ENCODE data around the gene SP140L. TPM values are rescaled to one million over a fixed set of nuclear protein-coding genes. Genes with fewer than 3 reads are reported as not detected.
"Not testable (repeated sequence)": the region's sequence is repeated elsewhere in the genome, so short reads cannot be mapped to it uniquely, and the experiment has no call there.

SP140L gene
- total RNA-seq, 1 donor from 2014 or later: 24.2 TPM

DNA sequence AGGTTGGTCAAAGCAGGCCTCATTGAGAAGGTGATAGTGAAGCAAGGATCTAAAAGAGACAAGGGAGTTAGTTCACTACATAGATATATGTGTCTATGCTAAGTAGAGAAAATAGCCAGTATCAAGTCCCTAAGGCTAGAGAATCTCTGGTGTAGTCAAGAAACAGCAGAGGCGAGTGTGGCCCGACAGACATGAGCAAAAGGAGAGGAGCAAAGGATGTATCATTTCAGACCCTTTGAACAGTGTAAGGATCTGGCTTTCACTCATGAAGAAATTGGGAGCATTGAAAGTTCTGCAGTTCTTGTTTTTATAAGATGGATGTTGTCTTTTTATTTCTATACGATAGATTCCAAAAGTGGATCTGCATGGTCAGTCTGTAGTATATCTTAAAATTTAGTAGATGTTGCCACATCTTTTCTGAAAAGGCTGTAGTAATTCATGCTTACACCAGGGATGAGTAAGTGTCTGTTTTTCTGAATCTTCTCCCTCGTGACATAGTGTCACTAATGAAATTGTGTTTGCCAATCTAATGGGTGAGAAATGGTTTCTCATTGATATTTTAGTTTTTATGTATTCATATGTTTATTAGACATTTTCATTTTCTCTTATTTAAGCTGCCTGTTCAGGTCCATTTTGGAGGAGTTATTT lies 107.8 kb downstream of the SP140L start:
- Mint-ChIP-seq H3K27ac (ENCODE audit: unreplicated experiment) (no peak overlapping the region), H3K9me3 (ENCODE audit: unreplicated experiment) (peaks cover 13% of the 10 kb centered on the region), H3K4me1 (ENCODE audit: unreplicated experiment) (peaks cover 39% of the 10 kb centered on the region), H3K4me3 (ENCODE audit: unreplicated experiment) (no peak overlapping the region), H3K36me3 (ENCODE audit: unreplicated experiment) (peaks cover 44% of the 10 kb centered on the region), H3K27me3 (ENCODE audit: unreplicated experiment) (no peaks in the 10 kb centered on the region)
- TF ChIP-seq, protein P1, sequence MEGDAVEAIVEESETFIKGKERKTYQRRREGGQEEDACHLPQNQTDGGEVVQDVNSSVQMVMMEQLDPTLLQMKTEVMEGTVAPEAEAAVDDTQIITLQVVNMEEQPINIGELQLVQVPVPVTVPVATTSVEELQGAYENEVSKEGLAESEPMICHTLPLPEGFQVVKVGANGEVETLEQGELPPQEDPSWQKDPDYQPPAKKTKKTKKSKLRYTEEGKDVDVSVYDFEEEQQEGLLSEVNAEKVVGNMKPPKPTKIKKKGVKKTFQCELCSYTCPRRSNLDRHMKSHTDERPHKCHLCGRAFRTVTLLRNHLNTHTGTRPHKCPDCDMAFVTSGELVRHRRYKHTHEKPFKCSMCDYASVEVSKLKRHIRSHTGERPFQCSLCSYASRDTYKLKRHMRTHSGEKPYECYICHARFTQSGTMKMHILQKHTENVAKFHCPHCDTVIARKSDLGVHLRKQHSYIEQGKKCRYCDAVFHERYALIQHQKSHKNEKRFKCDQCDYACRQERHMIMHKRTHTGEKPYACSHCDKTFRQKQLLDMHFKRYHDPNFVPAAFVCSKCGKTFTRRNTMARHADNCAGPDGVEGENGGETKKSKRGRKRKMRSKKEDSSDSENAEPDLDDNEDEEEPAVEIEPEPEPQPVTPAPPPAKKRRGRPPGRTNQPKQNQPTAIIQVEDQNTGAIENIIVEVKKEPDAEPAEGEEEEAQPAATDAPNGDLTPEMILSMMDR (IDR thresholded peaks at IDR 0.05): no peak
- DNase-seq (ENCODE audit: extremely low spot score, unreplicated experiment): no peak

DNA sequence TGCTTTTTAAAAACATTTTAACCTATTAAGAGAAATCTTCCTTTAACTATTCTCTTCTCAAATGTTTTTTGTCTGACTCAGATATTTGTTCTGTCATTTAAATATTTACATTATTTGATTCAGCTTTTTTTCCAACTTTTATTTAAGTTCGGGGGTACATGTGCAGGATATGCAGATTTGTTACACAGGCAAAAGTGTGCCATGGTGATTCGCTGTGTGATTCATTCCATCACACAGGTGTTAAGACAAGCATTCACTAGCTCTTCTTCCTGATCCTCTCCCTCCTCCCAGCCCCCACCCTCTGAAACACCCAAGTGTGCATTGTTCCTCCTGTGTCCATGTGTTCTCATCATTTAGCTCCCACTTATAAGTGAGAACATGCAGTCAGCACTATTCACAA lies 108.4 kb downstream of the SP140L start:
- Mint-ChIP-seq H3K4me1 (ENCODE audit: unreplicated experiment) (peaks cover 42% of the 10 kb centered on the region), H3K27me3 (ENCODE audit: unreplicated experiment) (no peaks in the 10 kb centered on the region), H3K9me3 (ENCODE audit: unreplicated experiment) (peaks cover 13% of the 10 kb centered on the region), H3K36me3 (ENCODE audit: unreplicated experiment) (peaks cover 39% of the 10 kb centered on the region), H3K4me3 (ENCODE audit: unreplicated experiment) (no peak overlapping the region), H3K27ac (ENCODE audit: unreplicated experiment) (no peak overlapping the region)
- DNase-seq (ENCODE audit: extremely low spot score, unreplicated experiment): no peak
- TF ChIP-seq, protein P1 (IDR thresholded peaks at IDR 0.05): no peak

DNA sequence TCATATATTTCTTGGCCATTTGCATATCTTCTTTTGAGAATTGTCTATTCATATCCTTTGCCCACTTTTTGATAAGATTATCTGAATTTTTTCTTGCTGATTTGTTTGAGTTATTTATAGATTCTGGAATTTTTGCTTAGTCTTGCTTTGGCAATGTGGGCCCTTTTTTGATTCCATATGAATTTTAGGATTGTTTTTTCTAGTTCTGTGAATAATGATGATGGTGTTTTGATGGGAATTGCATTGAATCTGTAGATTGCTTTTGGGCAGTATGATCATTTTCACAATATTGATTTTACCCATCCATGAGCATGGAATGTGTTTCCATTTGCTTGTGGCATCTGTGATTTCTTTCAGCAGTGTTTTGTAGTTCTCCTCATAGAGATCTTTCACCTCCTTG lies 112.1 kb downstream of the SP140L start:
- peaks cover 36% of the 10 kb centered on the region for H3K36me3 Mint-ChIP-seq (ENCODE audit: unreplicated experiment)
- not testable (repeated sequence) for H3K4me3 Mint-ChIP-seq (ENCODE audit: unreplicated experiment); H3K27me3 Mint-ChIP-seq (ENCODE audit: unreplicated experiment); DNase-seq (ENCODE audit: extremely low spot score, unreplicated experiment); H3K9me3 Mint-ChIP-seq (ENCODE audit: unreplicated experiment)
- H3K4me1 Mint-ChIP-seq (ENCODE audit: unreplicated experiment): peaks cover 66% of the 10 kb centered on the region
- peak overlapping the region; percentile 86 for H3K27ac Mint-ChIP-seq (ENCODE audit: unreplicated experiment)

DNA sequence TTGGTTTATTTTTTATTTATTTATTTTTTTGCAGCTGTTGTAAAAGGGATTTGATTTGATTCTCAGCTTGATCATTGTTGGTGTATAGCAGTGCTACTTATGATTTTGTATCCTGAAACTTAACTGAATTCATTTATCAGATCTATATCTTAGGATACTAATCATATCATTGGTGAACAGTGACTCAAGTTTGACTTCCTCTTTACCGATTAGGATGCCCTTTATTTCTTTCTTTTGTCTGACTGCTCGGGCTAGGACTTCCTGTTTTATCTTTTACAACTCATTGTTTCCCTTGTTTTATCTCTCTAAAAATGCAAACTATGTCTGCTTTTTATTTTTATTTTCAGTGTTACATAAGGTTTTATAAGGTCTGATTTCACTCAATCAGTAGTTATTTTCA lies 112.6 kb downstream of the SP140L start:
- Mint-ChIP-seq H3K4me3 (ENCODE audit: unreplicated experiment) (peak overlapping the region; percentile 26), H3K4me1 (ENCODE audit: unreplicated experiment) (peaks cover 65% of the 10 kb centered on the region)

DNA sequence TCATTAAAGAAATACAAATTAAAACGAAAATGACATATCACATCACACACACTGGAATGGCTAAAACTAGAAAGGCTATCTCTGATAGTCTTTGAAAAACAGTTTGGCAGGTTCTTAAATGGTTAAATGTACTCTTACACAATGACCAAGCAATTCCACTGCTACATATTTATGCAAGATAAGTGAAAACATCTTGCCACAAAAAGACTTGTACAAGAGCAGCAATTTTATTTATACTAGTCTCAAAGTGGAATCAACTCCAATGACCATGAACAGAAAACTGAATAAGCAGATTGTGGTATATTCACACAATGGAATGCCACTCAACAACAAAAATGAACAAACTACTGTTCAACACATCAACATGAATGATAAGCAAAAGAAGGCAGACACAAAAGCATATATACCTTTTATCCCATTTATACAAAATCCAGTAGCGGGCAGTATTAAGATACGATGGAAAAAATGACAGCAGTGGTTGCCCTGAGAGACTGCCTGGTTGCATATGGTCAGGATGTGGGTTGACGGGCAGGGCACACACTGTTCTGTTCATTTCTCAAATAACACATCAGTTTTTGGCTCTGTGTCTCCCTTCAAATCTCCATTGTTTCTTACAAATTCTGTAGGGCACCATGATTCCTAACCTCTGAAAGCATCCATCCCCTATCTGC lies 114.4 kb downstream of the SP140L start:
- peaks cover 58% of the 10 kb centered on the region for H3K4me1 Mint-ChIP-seq (ENCODE audit: unreplicated experiment)
- H3K27ac Mint-ChIP-seq (ENCODE audit: unreplicated experiment): peak overlapping the region; percentile 92
- H3K36me3 Mint-ChIP-seq (ENCODE audit: unreplicated experiment): peaks cover 41% of the 10 kb centered on the region
- peaks cover 2% of the 10 kb centered on the region for H3K9me3 Mint-ChIP-seq (ENCODE audit: unreplicated experiment)
- TF ChIP-seq, protein P1 (IDR thresholded peaks at IDR 0.05): no peak
- no peaks in the 10 kb centered on the region for H3K27me3 Mint-ChIP-seq (ENCODE audit: unreplicated experiment)
- no peak for DNase-seq (ENCODE audit: extremely low spot score, unreplicated experiment)
- H3K4me3 Mint-ChIP-seq (ENCODE audit: unreplicated experiment): peak overlapping the region; percentile 18

More for the DNA sequence above, 112.6 kb downstream of the SP140L start:
- peaks cover 4% of the 10 kb centered on the region for H3K9me3 Mint-ChIP-seq (ENCODE audit: unreplicated experiment)
- peaks cover 40% of the 10 kb centered on the region for H3K36me3 Mint-ChIP-seq (ENCODE audit: unreplicated experiment)
- no peak for DNase-seq (ENCODE audit: extremely low spot score, unreplicated experiment)
- TF ChIP-seq, protein P1 (IDR thresholded peaks at IDR 0.05): no peak
- peak overlapping the region; percentile 86 for H3K27ac Mint-ChIP-seq (ENCODE audit: unreplicated experiment)
- no peaks in the 10 kb centered on the region for H3K27me3 Mint-ChIP-seq (ENCODE audit: unreplicated experiment)
